ENCODE data around the gene ADAM20. TPM values are rescaled to one million over a fixed set of nuclear protein-coding genes. Genes with fewer than 3 reads are reported as not detected.
A peak's percentile ranks its signal among the peaks of the same experiment; 100 is the strongest.

The ADAM20 gene
- 1.2 TPM for total RNA-seq (ENCODE audit: unreplicated experiment)
- long read RNA-seq = 0 reads

DNA sequence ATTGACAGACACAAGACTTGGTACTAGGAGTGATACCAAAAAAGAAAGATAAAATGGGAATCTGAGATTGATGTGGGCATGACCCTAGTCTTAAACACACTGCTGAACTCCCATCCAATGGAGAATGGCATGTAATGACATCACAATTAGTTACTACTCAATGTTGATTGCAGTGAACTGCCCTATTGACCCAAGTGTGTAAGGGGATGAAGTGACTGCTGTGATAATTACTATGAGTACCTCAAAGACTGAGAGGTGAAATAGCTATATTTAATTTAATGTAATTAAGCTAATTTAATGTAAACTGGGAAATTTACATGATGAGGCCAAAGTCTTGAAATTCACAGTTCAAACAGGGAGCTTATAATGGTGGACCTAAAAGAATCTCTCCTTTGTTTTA, at the start of gene ADAM20:
TSS of gene ADAM20 (minus strand) at position 101 of the 400 bp plus-strand sequence. CDS start 10,247 bp downstream, outside the sequence.
- Mint-ChIP-seq H3K9me3 (ENCODE audit: unreplicated experiment) (peaks cover 12% of the 10 kb centered on the region), H3K36me3 (ENCODE audit: low read depth, unreplicated experiment) (peaks cover 37% of the 10 kb centered on the region), H3K27ac (ENCODE audit: unreplicated experiment) (no peak within 1 kb of the TSS), H3K4me1 (ENCODE audit: unreplicated experiment) (no peaks in the 10 kb centered on the region), H3K4me3 (ENCODE audit: unreplicated experiment) (no peak within 1 kb of the TSS), H3K27me3 (ENCODE audit: unreplicated experiment) (no peaks in the 10 kb centered on the region)
- DNase-seq (ENCODE audit: low spot score) = no peak
- TF ChIP-seq, protein P1, sequence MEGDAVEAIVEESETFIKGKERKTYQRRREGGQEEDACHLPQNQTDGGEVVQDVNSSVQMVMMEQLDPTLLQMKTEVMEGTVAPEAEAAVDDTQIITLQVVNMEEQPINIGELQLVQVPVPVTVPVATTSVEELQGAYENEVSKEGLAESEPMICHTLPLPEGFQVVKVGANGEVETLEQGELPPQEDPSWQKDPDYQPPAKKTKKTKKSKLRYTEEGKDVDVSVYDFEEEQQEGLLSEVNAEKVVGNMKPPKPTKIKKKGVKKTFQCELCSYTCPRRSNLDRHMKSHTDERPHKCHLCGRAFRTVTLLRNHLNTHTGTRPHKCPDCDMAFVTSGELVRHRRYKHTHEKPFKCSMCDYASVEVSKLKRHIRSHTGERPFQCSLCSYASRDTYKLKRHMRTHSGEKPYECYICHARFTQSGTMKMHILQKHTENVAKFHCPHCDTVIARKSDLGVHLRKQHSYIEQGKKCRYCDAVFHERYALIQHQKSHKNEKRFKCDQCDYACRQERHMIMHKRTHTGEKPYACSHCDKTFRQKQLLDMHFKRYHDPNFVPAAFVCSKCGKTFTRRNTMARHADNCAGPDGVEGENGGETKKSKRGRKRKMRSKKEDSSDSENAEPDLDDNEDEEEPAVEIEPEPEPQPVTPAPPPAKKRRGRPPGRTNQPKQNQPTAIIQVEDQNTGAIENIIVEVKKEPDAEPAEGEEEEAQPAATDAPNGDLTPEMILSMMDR (IDR thresholded peaks at IDR 0.05; ENCODE audit: unreplicated experiment) = no peak

- Mint-ChIP-seq H3K27ac (ENCODE audit: unreplicated experiment) (no peak overlapping the region), H3K36me3 (ENCODE audit: low read depth, unreplicated experiment) (peaks cover 25% of the 10 kb centered on the region), H3K4me3 (ENCODE audit: unreplicated experiment) (no peak overlapping the region), H3K4me1 (ENCODE audit: unreplicated experiment) (no peaks in the 10 kb centered on the region), H3K9me3 (ENCODE audit: unreplicated experiment) (no peaks in the 10 kb centered on the region), H3K27me3 (ENCODE audit: unreplicated experiment) (no peaks in the 10 kb centered on the region)
- DNase-seq (ENCODE audit: low spot score) = no peak
- TF ChIP-seq, protein P1 (IDR thresholded peaks at IDR 0.05; ENCODE audit: unreplicated experiment) = no peak
Observed at GRCh38 chr14:70576891-70577290, 42.1 kb upstream of the ADAM20 start.

DNA sequence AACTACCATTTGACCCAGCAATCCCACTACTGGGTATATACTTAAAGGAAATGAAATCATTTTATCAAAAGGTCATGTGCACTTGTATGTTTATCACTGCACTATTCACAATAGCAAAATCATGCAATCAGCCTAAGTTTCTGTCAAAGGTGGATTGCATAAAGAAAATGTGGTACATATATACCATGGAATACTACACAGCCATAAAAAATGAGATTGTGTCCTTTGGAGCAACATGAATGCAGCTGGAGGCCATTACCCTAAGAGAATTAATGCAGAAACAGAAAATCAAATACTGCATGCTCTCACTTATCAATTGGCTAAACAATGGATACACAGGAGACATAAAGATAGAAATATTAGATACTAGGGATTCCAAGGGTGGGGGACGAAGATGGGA, 38.2 kb upstream of the ADAM20 start:
- no peak for DNase-seq (ENCODE audit: low spot score)
- H3K4me3 Mint-ChIP-seq (ENCODE audit: unreplicated experiment) = no peak overlapping the region
- TF ChIP-seq, protein P1 (IDR thresholded peaks at IDR 0.05; ENCODE audit: unreplicated experiment) = no peak
- H3K27me3 Mint-ChIP-seq (ENCODE audit: unreplicated experiment) = peaks cover 2% of the 10 kb centered on the region
- peaks cover 9% of the 10 kb centered on the region for H3K36me3 Mint-ChIP-seq (ENCODE audit: low read depth, unreplicated experiment)
- H3K9me3 Mint-ChIP-seq (ENCODE audit: unreplicated experiment) = no peaks in the 10 kb centered on the region
- H3K27ac Mint-ChIP-seq (ENCODE audit: unreplicated experiment) = no peak overlapping the region
- no peaks in the 10 kb centered on the region for H3K4me1 Mint-ChIP-seq (ENCODE audit: unreplicated experiment)

- H3K4me1 Mint-ChIP-seq (ENCODE audit: unreplicated experiment) = no peaks in the 10 kb centered on the region
- H3K27me3 Mint-ChIP-seq (ENCODE audit: unreplicated experiment) = peaks cover 5% of the 10 kb centered on the region
- H3K9me3 Mint-ChIP-seq (ENCODE audit: unreplicated experiment) = no peaks in the 10 kb centered on the region
- no peak for DNase-seq (ENCODE audit: low spot score)
- H3K4me3 Mint-ChIP-seq (ENCODE audit: unreplicated experiment) = no peak overlapping the region
- TF ChIP-seq, protein P1 (IDR thresholded peaks at IDR 0.05; ENCODE audit: unreplicated experiment) = no peak
- peaks cover 14% of the 10 kb centered on the region for H3K36me3 Mint-ChIP-seq (ENCODE audit: low read depth, unreplicated experiment)
- H3K27ac Mint-ChIP-seq (ENCODE audit: unreplicated experiment) = no peak overlapping the region
Observed at GRCh38 chr14:70571139-70571538, 36.3 kb upstream of the ADAM20 start.

DNA sequence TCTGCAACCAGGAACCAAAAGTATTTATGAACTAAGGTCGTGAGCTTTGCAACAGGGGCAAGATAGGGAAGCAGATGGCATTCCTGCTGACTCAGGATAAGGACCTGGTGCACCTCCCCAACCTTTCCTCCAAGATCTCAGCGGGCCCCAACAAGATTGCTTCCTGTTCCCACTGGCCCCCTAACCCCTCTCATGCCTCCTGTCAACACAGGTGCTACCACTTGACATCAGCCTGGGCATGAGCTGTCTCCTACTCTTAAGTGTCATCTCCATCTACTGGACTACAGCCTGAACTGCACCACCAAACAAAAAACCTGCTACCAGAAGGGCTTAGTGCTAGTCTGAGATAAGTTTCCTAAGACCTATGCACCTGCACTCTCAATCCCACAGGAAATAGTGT, 33.0 kb upstream of the ADAM20 start:
- TF ChIP-seq, protein P1 (IDR thresholded peaks at IDR 0.05; ENCODE audit: unreplicated experiment) = peak; percentile 61
- Mint-ChIP-seq H3K4me1 (ENCODE audit: unreplicated experiment) (no peaks in the 10 kb centered on the region), H3K4me3 (ENCODE audit: unreplicated experiment) (no peak overlapping the region), H3K9me3 (ENCODE audit: unreplicated experiment) (no peaks in the 10 kb centered on the region), H3K27me3 (ENCODE audit: unreplicated experiment) (peaks cover 5% of the 10 kb centered on the region), H3K36me3 (ENCODE audit: low read depth, unreplicated experiment) (peaks cover 34% of the 10 kb centered on the region), H3K27ac (ENCODE audit: unreplicated experiment) (no peak overlapping the region)
- DNase-seq (ENCODE audit: low spot score) = peak; percentile 34
